Ovary (tissue), 9 donors: ENCODE results near the gene TTC28. TPM values are rescaled to one million over a fixed set of nuclear protein-coding genes. Genes with fewer than 3 reads are reported as not detected.

Experiments used
- DNase-seq, 5 donors: peaks; one replicate each; pipeline ENCODE4 v3.0.0-alpha.2; 2019 to 2020
- H3K27ac ChIP-seq, 2 donors: fragments of 200-600 bp; one replicate each; pipeline versions ENCODE4 v1.5.1 to v1.8.0; 2019 to 2022
- H3K27me3 ChIP-seq: fragments of 200-600 bp; one replicate; pipeline ENCODE4 v1.8.0; 2022
- H3K36me3 ChIP-seq: fragments of 200-600 bp; sonication (generic); one replicate; pipeline ENCODE4 v1.5.1; 2019
- H3K4me1 ChIP-seq: one replicate; pipeline ENCODE4 v1.8.1; 2013; ENCODE audit warnings: mild to moderate bottlenecking, moderate library complexity; ENCODE audit not compliant: insufficient read depth
- H3K4me3 ChIP-seq: fragments of 200-600 bp; sonication (generic); one replicate; pipeline ENCODE4 v1.5.1; 2017
- H3K9me3 ChIP-seq, 2 donors: fragments of 200-600 bp in 1 of 2; sonication (generic) in 1 of 2; one replicate each; pipeline versions ENCODE4 v1.5.1 to v1.8.1; 2013 to 2019; ENCODE audit warnings: mild to moderate bottlenecking in 1 of 2, moderate library complexity in 1 of 2
- CTCF ChIP-seq, 3 donors: fragments of 450-650 bp in 2 of 3; fragments of 200-600 bp in 1 of 3; IDR thresholded peaks; one replicate each; pipeline versions ENCODE4 v1.5.1 to v1.8.0; 2016 to 2022; ENCODE audit warnings: antibody characterized with exemption in 3 of 3, mild to moderate bottlenecking in 1 of 3
- EP300 ChIP-seq: sonication (generic); formaldehyde crosslinking; IDR thresholded peaks from one replicate; pipeline ENCODE4 v1.6.1; 2017; ENCODE audit warnings: antibody characterized with exemption
- POLR2A ChIP-seq: fragments of 450-650 bp; IDR thresholded peaks from one replicate; pipeline ENCODE4 v1.6.1; 2017; ENCODE audit warnings: antibody characterized with exemption, mild to moderate bottlenecking, moderate library complexity
- WGBS, 3 donors: extraction: QIAGEN DNeasy Blood & Tissue Kit in 1 of 3; methylation state at CpG; one replicate each; pipeline versions ENCODE4 v1.1.5 to v1.1.7; 2013 to 2017; 5-methylcytosine and 5-hydroxymethylcytosine counted together
- intact Hi-C, 4 donors: fragments of 100-400 bp; cut with DNase I; formaldehyde crosslinking; loops; one replicate each; pipeline versions ENCODE4 v1.11.0 to v1.15.1; 2022 to 2023
- polyA plus RNA-seq, 2 donors: library from polyadenylated mRNA; stranded (reverse); fragments of 200-250 nt in 1 of 2; fragments of 350-450 nt in 1 of 2; fragmentation: Illumina TruSeq in 1 of 2; extraction: RNeasy Lipid Tissue Mini Kit (QIAGEN cat#74804) in 1 of 2; gene quantifications; one replicate each; pipeline ENCODE4 v1.2.3, GENCODE V29; 2013 to 2014
- total RNA-seq, 7 donors: library from RNA; depleted of rRNA in 2 of 7; stranded (reverse); fragments of >200 nt in 2 of 7; fragmentation: NEBNext Ultra II Directional in 3 of 7; extraction: Animal tissue kit (Norgen Biotek cat#: 25700) in 3 of 7; gene quantifications; one replicate each; pipeline versions ENCODE4 v1.1.0 to v1.2.4, GENCODE V29; 2016 to 2023
- donor health status: DM: no; HTN: no; CAD: no; lungs with moderate emphysema.
- donor health status: DM: no; HTN: no; CAD: no.
- donor health status: Bipolar disorder and iron deficiency.
- donor health status: DM: yes; HTN: yes; CAD: no.
- donor health status: DM: no; HTN: no; CAD: no.
- donor health status: DM: yes; HTN: yes; CAD: no.

Gene TTC28
- total and polyA plus RNA-seq, 9 donors = 16.7 to 127 (median 72.9) TPM

DNA sequence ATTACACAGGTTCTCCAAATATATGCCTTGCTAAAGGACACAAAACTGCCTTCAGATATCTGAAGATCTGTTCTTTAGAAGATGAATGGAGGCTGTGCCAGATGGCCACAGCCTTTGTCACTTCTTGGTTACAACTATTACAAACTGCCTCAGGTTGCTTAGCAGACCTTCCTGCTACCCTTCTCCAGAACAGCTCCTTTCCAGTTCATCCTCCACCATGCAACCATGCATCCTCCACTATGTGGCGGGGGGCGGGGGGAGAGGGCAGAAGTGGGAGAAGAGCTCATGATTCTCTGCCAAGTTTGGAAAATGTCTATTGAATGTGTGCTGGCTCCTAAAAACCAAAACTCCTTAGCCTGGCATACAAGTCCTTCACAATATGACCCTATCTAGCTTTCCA is 267.5 kb downstream of the TTC28 start:
- TF ChIP-seq EP300 (no peak), CTCF (IDR thresholded peaks at IDR 0.05) (no peak), POLR2A (no peak)
- no peaks in the 10 kb centered on the region for H3K27me3 ChIP-seq
- no peak overlapping the region for H3K27ac ChIP-seq
- H3K9me3 ChIP-seq = no peaks in the 10 kb centered on the region
- peaks cover 12% of the 10 kb centered on the region for H3K4me1 ChIP-seq
- H3K4me3 ChIP-seq = no peak overlapping the region
- intact Hi-C loops = no loop called here
- DNase-seq = no peak
- H3K36me3 ChIP-seq = no peaks in the 10 kb centered on the region
- 91 to 97% (median 96%) methylated on average over 2 of the region's 2 CpGs for WGBS, 3 donors

- peaks cover 12% of the 10 kb centered on the region for H3K4me1 ChIP-seq
- no peak for DNase-seq
- TF ChIP-seq POLR2A (no peak), CTCF (IDR thresholded peaks at IDR 0.05) (no peak), EP300 (no peak)
- H3K27me3 ChIP-seq = no peaks in the 10 kb centered on the region
- intact Hi-C loops = no loop called here
- no peaks in the 10 kb centered on the region for H3K36me3 ChIP-seq
- WGBS, 3 donors = 79 to 88% (median 87%) methylated on average over 4 of the region's 4 CpGs
- H3K9me3 ChIP-seq = no peaks in the 10 kb centered on the region
- no peak overlapping the region for H3K27ac ChIP-seq
- no peak overlapping the region for H3K4me3 ChIP-seq
Observed at GRCh38 chr22:28411125-28411524, 268.5 kb downstream of the TTC28 start.

- intact Hi-C loops = no loop called here
- no peaks in the 10 kb centered on the region for H3K27me3 ChIP-seq
- H3K36me3 ChIP-seq = no peaks in the 10 kb centered on the region
- TF ChIP-seq POLR2A (no peak), EP300 (no peak), CTCF (IDR thresholded peaks at IDR 0.05) (no peak)
- no peak for DNase-seq
- 53 to 60% (median 58%) methylated on average over 3 of the region's 3 CpGs for WGBS, 3 donors
- peaks cover 12% of the 10 kb centered on the region for H3K4me1 ChIP-seq
- no peak overlapping the region for H3K4me3 ChIP-seq
- H3K9me3 ChIP-seq = no peaks in the 10 kb centered on the region
- H3K27ac ChIP-seq = no peak overlapping the region
Observed at GRCh38 chr22:28410050-28410816, 269.4 kb downstream of the TTC28 start.

DNA sequence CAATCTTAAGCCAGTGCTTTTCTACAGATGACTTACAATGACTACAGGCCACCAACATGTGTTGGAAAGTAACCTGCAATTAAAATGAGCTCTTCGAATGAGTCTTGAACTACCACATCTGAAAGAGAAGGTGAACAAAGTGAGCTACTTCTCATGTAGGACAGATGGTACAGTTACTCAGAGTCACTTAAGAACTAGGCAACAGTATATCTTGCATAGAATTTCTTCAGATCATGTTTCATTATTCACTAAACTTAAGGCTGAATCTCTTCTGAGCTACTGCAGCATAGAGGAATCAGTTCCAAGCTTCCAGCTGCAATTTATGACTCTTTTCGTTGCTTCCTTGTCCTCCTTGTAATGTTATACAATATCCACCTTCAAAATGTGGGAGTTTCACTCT is 270.9 kb downstream of the TTC28 start:
- H3K4me1 ChIP-seq = peaks cover 12% of the 10 kb centered on the region
- H3K27me3 ChIP-seq = no peaks in the 10 kb centered on the region
- no peak for TF ChIP-seq POLR2A
- no peak for TF ChIP-seq CTCF (IDR thresholded peaks at IDR 0.05)
- TF ChIP-seq EP300 = no peak
- no peak overlapping the region for H3K27ac ChIP-seq
- no peaks in the 10 kb centered on the region for H3K36me3 ChIP-seq
- WGBS, 3 donors = 25 to 31% (median 28%) methylated on average over 2 of the region's 2 CpGs
- intact Hi-C loops = no loop called here
- DNase-seq = no peak
- no peaks in the 10 kb centered on the region for H3K9me3 ChIP-seq
- no peak overlapping the region for H3K4me3 ChIP-seq
